AG20443 (cell line): ENCODE measurements around the gene NCS1.
A peak's percentile ranks its signal among the peaks of the same experiment; 100 is the strongest.
"Not testable (repeated sequence)": the region's sequence is repeated elsewhere in the genome, so short reads cannot be mapped to it uniquely, and the experiment has no call there.

Experiments used
- DNase-seq: peaks from one replicate; pipeline ENCODE4 v3.0.0; 2012; ENCODE audit warnings: low spot score, mixed read lengths

Gene NCS1

GRCh38 chr9:130240410-130241197 lies 68.4 kb downstream of the NCS1 start:
- peak; percentile 63 for DNase-seq

GRCh38 chr9:130241198-130241535 lies 69.0 kb downstream of the NCS1 start:
- DNase-seq: no peak

GRCh38 chr9:130242270-130243014 lies 70.2 kb downstream of the NCS1 start:
- DNase-seq: no peak

GRCh38 chr9:130243015-130243881 lies 71.0 kb downstream of the NCS1 start:
- DNase-seq: peak; percentile 84

GRCh38 chr9:130243882-130244170 lies 71.6 kb downstream of the NCS1 start:
- DNase-seq: no peak

GRCh38 chr9:130244548-130245165 lies 72.5 kb downstream of the NCS1 start:
- no peak for DNase-seq

- no peak for DNase-seq
Measured at GRCh38 chr9:130245474-130245873, 73.3 kb downstream of the NCS1 start.

- no peak for DNase-seq
Measured at GRCh38 chr9:130246126-130246525, 73.9 kb downstream of the NCS1 start.

- DNase-seq: peak; percentile 5
Measured at GRCh38 chr9:130254747-130255630, 82.8 kb downstream of the NCS1 start.

- DNase-seq: peak; percentile 1
Measured at GRCh38 chr9:130255631-130256134, 83.5 kb downstream of the NCS1 start.

GRCh38 chr9:130256644-130257043 lies 84.4 kb downstream of the NCS1 start:
- no peak for DNase-seq

- DNase-seq: not testable (repeated sequence)
Measured at GRCh38 chr9:130258137-130258536, 85.9 kb downstream of the NCS1 start.

- peak; percentile 0 for DNase-seq
Measured at GRCh38 chr9:130259044-130259443, 86.8 kb downstream of the NCS1 start.

- peak; percentile 37 for DNase-seq
Measured at GRCh38 chr9:130260816-130261765, 88.9 kb downstream of the NCS1 start.

GRCh38 chr9:130262061-130262745 lies 90.0 kb downstream of the NCS1 start:
- peak; percentile 4 for DNase-seq

- DNase-seq: peak; percentile 3
Measured at GRCh38 chr9:130262771-130263170, 90.6 kb downstream of the NCS1 start.

- DNase-seq: peak; percentile 14
Measured at GRCh38 chr9:130263601-130264413, 91.6 kb downstream of the NCS1 start.
